Fibroblast of pulmonary artery (primary cell): ENCODE results near the gene TRAF2.

Experiments
- DNase-seq: peaks from one replicate; pipeline ENCODE4 v3.0.0-alpha.2; 2010; ENCODE audit warnings: low read depth
- H3K4me3 ChIP-seq: replicated peaks from 2 replicates; pipeline ENCODE4 v1.5.1; 2011; ENCODE audit warnings: low read depth, mild to moderate bottlenecking, control low read depth, low read length, moderate library complexity
- TF ChIP-seq, protein P1 (sequence below): IDR thresholded peaks from 2 replicates; pipeline ENCODE4 v1.5.1; 2011; ENCODE audit warnings: mild to moderate bottlenecking, control low read depth, low read length, inconsistent platforms; ENCODE audit errors: missing control alignments

Gene TRAF2

GRCh38 chr9:136886610-136887597, 588 bp downstream of the TRAF2 start:
- no peak for DNase-seq
- TF ChIP-seq, protein P1, sequence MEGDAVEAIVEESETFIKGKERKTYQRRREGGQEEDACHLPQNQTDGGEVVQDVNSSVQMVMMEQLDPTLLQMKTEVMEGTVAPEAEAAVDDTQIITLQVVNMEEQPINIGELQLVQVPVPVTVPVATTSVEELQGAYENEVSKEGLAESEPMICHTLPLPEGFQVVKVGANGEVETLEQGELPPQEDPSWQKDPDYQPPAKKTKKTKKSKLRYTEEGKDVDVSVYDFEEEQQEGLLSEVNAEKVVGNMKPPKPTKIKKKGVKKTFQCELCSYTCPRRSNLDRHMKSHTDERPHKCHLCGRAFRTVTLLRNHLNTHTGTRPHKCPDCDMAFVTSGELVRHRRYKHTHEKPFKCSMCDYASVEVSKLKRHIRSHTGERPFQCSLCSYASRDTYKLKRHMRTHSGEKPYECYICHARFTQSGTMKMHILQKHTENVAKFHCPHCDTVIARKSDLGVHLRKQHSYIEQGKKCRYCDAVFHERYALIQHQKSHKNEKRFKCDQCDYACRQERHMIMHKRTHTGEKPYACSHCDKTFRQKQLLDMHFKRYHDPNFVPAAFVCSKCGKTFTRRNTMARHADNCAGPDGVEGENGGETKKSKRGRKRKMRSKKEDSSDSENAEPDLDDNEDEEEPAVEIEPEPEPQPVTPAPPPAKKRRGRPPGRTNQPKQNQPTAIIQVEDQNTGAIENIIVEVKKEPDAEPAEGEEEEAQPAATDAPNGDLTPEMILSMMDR, result no peak
- peak overlapping the region; percentile 71 for H3K4me3 ChIP-seq

- TF ChIP-seq, protein P1, result no peak
- H3K4me3 ChIP-seq, result no peak overlapping the region
- DNase-seq, result no peak
Observed at GRCh38 chr9:136888454-136888853, 2.1 kb downstream of the TRAF2 start.

DNA sequence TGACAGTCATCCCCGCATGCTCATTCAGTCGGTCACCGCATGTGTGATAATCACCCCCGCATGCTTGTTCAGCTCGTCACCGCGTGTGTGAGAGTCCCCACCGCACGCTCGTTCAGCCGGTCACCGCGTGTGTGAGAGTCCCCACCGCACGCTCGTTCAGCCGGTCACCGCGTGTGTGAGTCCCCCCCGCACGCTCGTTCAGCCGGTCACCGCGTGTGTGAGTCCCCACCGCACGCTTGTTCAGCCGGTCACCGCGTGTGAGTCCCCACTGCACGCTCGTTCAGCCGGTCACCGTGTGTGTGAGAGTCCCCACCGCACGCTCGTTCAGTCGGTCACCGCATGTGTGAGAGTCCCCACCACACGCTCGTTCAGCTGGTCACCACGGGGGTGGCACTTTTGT, 3.5 kb downstream of the TRAF2 start:
- no peak overlapping the region for H3K4me3 ChIP-seq
- TF ChIP-seq, protein P1, result no peak
- no peak for DNase-seq

GRCh38 chr9:136890661-136891060, 4.3 kb downstream of the TRAF2 start:
- no peak overlapping the region for H3K4me3 ChIP-seq
- no peak for DNase-seq
- TF ChIP-seq, protein P1, result no peak

DNA sequence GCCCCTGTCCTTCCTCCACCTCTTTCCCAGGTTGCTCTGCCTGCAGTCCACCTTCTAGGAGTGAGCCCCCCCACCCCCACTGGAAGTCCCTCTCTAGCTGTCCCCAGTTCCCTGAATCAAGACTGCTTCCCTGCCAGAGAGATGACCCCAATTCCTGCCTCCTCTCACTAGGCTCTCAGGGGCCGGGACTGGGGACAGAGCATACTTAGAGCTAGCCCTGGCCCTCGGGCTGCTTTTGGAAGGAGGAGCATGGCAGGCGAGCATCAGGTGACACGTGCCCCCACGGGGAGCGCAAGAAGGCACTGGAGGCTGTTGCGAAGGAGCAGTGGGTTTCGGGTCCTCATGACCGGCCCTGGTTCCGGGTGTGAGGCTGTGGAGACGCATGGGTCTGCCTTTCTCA, 9.7 kb downstream of the TRAF2 start:
- TF ChIP-seq, protein P1, result no peak
- DNase-seq, result no peak

GRCh38 chr9:136898483-136899100, 12.3 kb downstream of the TRAF2 start:
- no peak for DNase-seq
- no peak overlapping the region for H3K4me3 ChIP-seq
- TF ChIP-seq, protein P1, result no peak

More for the DNA sequence above, 9.7 kb downstream of the TRAF2 start:
- no peak overlapping the region for H3K4me3 ChIP-seq
